H9 (cell line): Measurements from ENCODE around the gene SORCS2. TPM values are rescaled to one million over a fixed set of nuclear protein-coding genes. Genes with fewer than 3 reads are reported as not detected.

Experiments
- DNase-seq: peaks from one replicate; pipeline ENCODE4 v3.0.0-alpha.2; 2017
- H2AFZ ChIP-seq: one replicate; pipeline ENCODE4 v1.6.1; 2013; ENCODE audit warnings: mild to moderate bottlenecking, low read length, control low read depth, moderate library complexity
- H2AK5ac ChIP-seq: 2 replicates; pipeline ENCODE4 v1.6.1; 2013; ENCODE audit warnings: low read length, control low read depth, mixed read lengths; ENCODE audit not compliant: insufficient read length
- H2BK120ac ChIP-seq: one replicate; pipeline ENCODE4 v1.6.1; 2013; ENCODE audit warnings: low read depth, mild to moderate bottlenecking, low read length, control low read depth, inconsistent platforms; ENCODE audit not compliant: poor library complexity, severe bottlenecking
- H2BK12ac ChIP-seq: 2 replicates; pipeline ENCODE4 v1.6.1; 2013; ENCODE audit warnings: low read length, control low read depth, mixed read lengths, low read depth; ENCODE audit not compliant: insufficient read length
- H2BK15ac ChIP-seq: 2 replicates; pipeline ENCODE4 v1.6.1; 2013; ENCODE audit warnings: low read depth, low read length, control low read depth
- H2BK20ac ChIP-seq: one replicate; pipeline ENCODE4 v1.6.1; 2013; ENCODE audit warnings: low read depth, mild to moderate bottlenecking, low read length, control low read depth, inconsistent platforms; ENCODE audit not compliant: poor library complexity, severe bottlenecking
- H2BK5ac ChIP-seq: 2 replicates; pipeline ENCODE4 v1.6.1; 2013; ENCODE audit warnings: low read length, control low read depth, mixed read lengths; ENCODE audit not compliant: insufficient read length
- H3K14ac ChIP-seq: 2 replicates; pipeline ENCODE4 v1.6.1; 2013; ENCODE audit warnings: low read length, control low read depth; ENCODE audit not compliant: insufficient read depth
- H3K18ac ChIP-seq: 2 replicates; pipeline ENCODE4 v1.6.1; 2013; ENCODE audit warnings: low read depth, mild to moderate bottlenecking, mixed read lengths, low read length, control low read depth; ENCODE audit not compliant: insufficient read length
- H3K23ac ChIP-seq: 2 replicates; pipeline ENCODE4 v1.6.1; 2013; ENCODE audit warnings: low read length, control low read depth, mixed read lengths, low read depth; ENCODE audit not compliant: insufficient read length
- H3K23me2 ChIP-seq: 2 replicates; pipeline ENCODE4 v1.6.1; 2013; ENCODE audit warnings: low read depth, mild to moderate bottlenecking, mixed read lengths, low read length, control low read depth; ENCODE audit not compliant: insufficient read length, poor library complexity, severe bottlenecking
- H3K27ac ChIP-seq: 2 replicates; pipeline ENCODE4 v1.5.1; 2013; ENCODE audit warnings: low read length, control low read depth, mixed read lengths, low read depth; ENCODE audit not compliant: insufficient read length
- H3K27me3 ChIP-seq: 2 replicates; pipeline ENCODE4 v1.6.1; 2013; ENCODE audit warnings: low read length, control low read depth, inconsistent platforms; ENCODE audit not compliant: insufficient read depth
- H3K4ac ChIP-seq: 2 replicates; pipeline ENCODE4 v1.6.1; 2013; ENCODE audit warnings: low read depth, mild to moderate bottlenecking, control low read depth, inconsistent platforms, low read length, moderate library complexity
- H3K4me1 ChIP-seq: 2 replicates; pipeline ENCODE4 v1.6.1; 2013; ENCODE audit warnings: low read length, control low read depth, inconsistent platforms; ENCODE audit not compliant: insufficient read depth
- H3K4me2 ChIP-seq: 2 replicates; pipeline ENCODE4 v1.6.1; 2013; ENCODE audit warnings: low read length, control low read depth, mixed read lengths; ENCODE audit not compliant: insufficient read length, insufficient read depth
- H3K56ac ChIP-seq: 2 replicates; pipeline ENCODE4 v1.6.1; 2013; ENCODE audit warnings: low read depth, mild to moderate bottlenecking, mixed read lengths, low read length, control low read depth; ENCODE audit not compliant: insufficient read length
- H3K79me1 ChIP-seq: 2 replicates; pipeline ENCODE4 v1.6.1; 2013; ENCODE audit warnings: low read depth, mild to moderate bottlenecking, moderate library complexity, low read length, control low read depth, inconsistent platforms; ENCODE audit not compliant: insufficient read depth, poor library complexity, severe bottlenecking
- H3K79me2 ChIP-seq: 2 replicates; pipeline ENCODE4 v1.6.1; 2013; ENCODE audit warnings: low read length, control low read depth, inconsistent platforms; ENCODE audit not compliant: insufficient read depth
- H3K9ac ChIP-seq: 2 replicates; pipeline ENCODE4 v1.6.1; 2013; ENCODE audit warnings: low read length, control low read depth, mixed read lengths; ENCODE audit not compliant: insufficient read length; ENCODE audit errors: extremely low read depth
- H3K9me3 ChIP-seq: one replicate; pipeline ENCODE4 v1.6.1; 2013; ENCODE audit warnings: low read depth, low read length, inconsistent platforms; ENCODE audit not compliant: control insufficient read depth
- H3T11ph ChIP-seq: one replicate; pipeline ENCODE4 v1.6.1; 2013; ENCODE audit warnings: mild to moderate bottlenecking, low read length, control low read depth, inconsistent platforms
- H4K20me1 ChIP-seq: one replicate; pipeline ENCODE4 v1.6.1; 2013; ENCODE audit not compliant: control insufficient read depth, insufficient read length, insufficient read depth
- H4K5ac ChIP-seq: 2 replicates; pipeline ENCODE4 v1.6.1; 2013; ENCODE audit warnings: low read depth, mild to moderate bottlenecking, mixed read lengths, low read length, control low read depth; ENCODE audit not compliant: insufficient read length
- H4K8ac ChIP-seq: replicated peaks from 2 replicates; pipeline ENCODE4 v1.6.1; 2013; ENCODE audit warnings: low read length, control low read depth, mixed read lengths, low read depth; ENCODE audit not compliant: insufficient read length
- H4K91ac ChIP-seq: 2 replicates; pipeline ENCODE4 v1.6.1; 2013; ENCODE audit warnings: low read depth, mild to moderate bottlenecking, moderate library complexity, mixed read lengths, low read length, control low read depth; ENCODE audit not compliant: insufficient read length
- H3K27ac Mint-ChIP-seq, 3 experiments: 2 replicates in 2 of 3; 3 replicates in 1 of 3; pipeline ENCODE4 v1.8.0; 2020 to 2021; ENCODE audit warnings: mixed read lengths in 3 of 3, mild to moderate bottlenecking in 1 of 3, moderate library complexity in 1 of 3
- H3K27me3 Mint-ChIP-seq: 2 replicates; pipeline ENCODE4 v1.8.0; 2021; ENCODE audit warnings: low read depth, mild to moderate bottlenecking, moderate library complexity, mixed read lengths
- H3K36me3 Mint-ChIP-seq, 3 experiments: 2 replicates in 2 of 3; 3 replicates in 1 of 3; pipeline ENCODE4 v1.8.0; 2020 to 2021; ENCODE audit warnings: low read depth in 3 of 3, mixed read lengths in 3 of 3; ENCODE audit not compliant: insufficient read depth in 1 of 3
- H3K4me1 Mint-ChIP-seq, 2 experiments: 2 replicates each; pipeline ENCODE4 v1.8.0; 2020; ENCODE audit warnings: mixed read lengths in 2 of 2
- H3K4me3 Mint-ChIP-seq, 2 experiments: 2 replicates in 1 of 2; 3 replicates in 1 of 2; pipeline ENCODE4 v1.8.0; 2020 to 2021; ENCODE audit warnings: mild to moderate bottlenecking in 2 of 2, mixed read lengths in 2 of 2, moderate library complexity in 1 of 2
- H3K9me3 Mint-ChIP-seq, 2 experiments: 2 replicates in 1 of 2; 3 replicates in 1 of 2; pipeline ENCODE4 v1.8.0; 2020; ENCODE audit warnings: mild to moderate bottlenecking in 2 of 2, mixed read lengths in 2 of 2, moderate library complexity in 1 of 2
- WGBS: extraction: QIAGEN DNeasy Blood & Tissue Kit; methylation state at CpG from one replicate; pipeline ENCODE4 v1.1.7; 2013; ENCODE audit warnings: missing lambda C conversion rate, low lambda C conversion rate, mixed read lengths; ENCODE audit not compliant: insufficient read length; ENCODE audit errors: extremely low coverage; 5-methylcytosine and 5-hydroxymethylcytosine counted together
- total RNA-seq: library from RNA; stranded (reverse); gene quantifications from 2 replicates; pipeline ENCODE4 v1.2.1, GENCODE V29; 2021
- TF ChIP-seq, protein P1 (sequence below): fragments of 200-600 bp; sonication (generic); conservative IDR thresholded peaks from 3 replicates; pipeline ENCODE4 v1.8.0; 2021; ENCODE audit warnings: antibody characterized with exemption, mild to moderate bottlenecking

Gene SORCS2
- total RNA-seq, 1 experiment from 2014 or later = 0.57 TPM

DNA sequence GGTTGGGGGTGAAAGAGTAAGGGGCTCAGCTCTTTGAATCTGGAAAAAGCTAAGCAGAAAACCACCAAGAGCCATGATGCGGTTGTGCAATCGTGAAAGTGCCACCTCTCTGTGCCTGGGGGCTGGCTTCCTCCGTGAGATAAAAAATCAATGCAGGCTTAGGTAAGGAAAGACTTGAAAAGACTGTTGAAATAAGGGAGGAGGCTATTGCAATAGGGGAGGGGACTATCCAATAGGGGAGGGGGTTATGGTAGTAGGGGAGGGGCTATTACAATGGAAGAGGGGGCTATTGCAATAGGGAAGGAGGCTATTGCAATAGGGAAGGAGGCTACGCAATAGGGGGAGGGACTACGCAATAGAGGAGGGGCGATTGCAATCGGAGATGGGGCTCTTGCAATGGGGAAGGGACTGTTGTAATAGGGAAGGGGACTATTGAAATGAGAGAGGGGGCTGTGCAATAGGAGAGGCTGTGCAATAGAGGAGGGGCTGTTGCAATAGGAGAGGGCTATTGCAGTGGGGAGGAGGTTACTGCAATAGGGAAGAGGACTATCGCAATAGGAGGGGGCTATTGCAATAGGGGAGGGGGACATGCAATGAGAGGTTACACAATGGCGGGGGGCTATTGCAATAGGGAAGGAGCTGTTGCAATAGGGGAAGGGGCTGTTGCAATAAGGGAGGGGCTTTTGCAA lies 404.7 kb downstream of the SORCS2 start:
- Histone ChIP-seq H3K9me3 (no peaks in the 10 kb centered on the region), H3K79me1 (no peaks in the 10 kb centered on the region), H2AK5ac (no peak overlapping the region), H3K4ac (no peak overlapping the region), H3K23ac (no peak overlapping the region), H2BK12ac (no peak overlapping the region), H4K8ac (no peak overlapping the region), H4K20me1 (no peaks in the 10 kb centered on the region), H4K91ac (no peak overlapping the region), H3K27me3 (no peaks in the 10 kb centered on the region), H3K18ac (no peak overlapping the region), H2BK120ac (no peak overlapping the region), H4K5ac (no peak overlapping the region), H3K27ac (no peak overlapping the region), H2AFZ (no peak overlapping the region), H3K79me2 (no peaks in the 10 kb centered on the region), H2BK5ac (no peak overlapping the region), H3K56ac (no peak overlapping the region), H3K4me1 (peaks cover 7% of the 10 kb centered on the region; the same call in 1 of the 2 replicates), H2BK20ac (no peak overlapping the region), H3K14ac (no peak overlapping the region), H3K9ac (no peak overlapping the region), H3K23me2 (no peaks in the 10 kb centered on the region), H3K4me2 (no peak overlapping the region), H3T11ph (no peak overlapping the region), H2BK15ac (no peak overlapping the region)
- no peak for DNase-seq
- Mint-ChIP-seq H3K27me3 (peaks cover 12% of the 10 kb centered on the region), H3K9me3 (peaks cover 4 to 5% of the 10 kb centered on the region in 2 experiments; a peak in 4 of 5 replicates), H3K36me3 (no peaks in the 10 kb centered on the region), H3K27ac (no peak overlapping the region; a peak in 1 of 7 replicates), H3K4me3 (no peak overlapping the region), H3K4me1 (peaks cover 20 to 32% of the 10 kb centered on the region in 2 experiments)
- TF ChIP-seq, protein P1, sequence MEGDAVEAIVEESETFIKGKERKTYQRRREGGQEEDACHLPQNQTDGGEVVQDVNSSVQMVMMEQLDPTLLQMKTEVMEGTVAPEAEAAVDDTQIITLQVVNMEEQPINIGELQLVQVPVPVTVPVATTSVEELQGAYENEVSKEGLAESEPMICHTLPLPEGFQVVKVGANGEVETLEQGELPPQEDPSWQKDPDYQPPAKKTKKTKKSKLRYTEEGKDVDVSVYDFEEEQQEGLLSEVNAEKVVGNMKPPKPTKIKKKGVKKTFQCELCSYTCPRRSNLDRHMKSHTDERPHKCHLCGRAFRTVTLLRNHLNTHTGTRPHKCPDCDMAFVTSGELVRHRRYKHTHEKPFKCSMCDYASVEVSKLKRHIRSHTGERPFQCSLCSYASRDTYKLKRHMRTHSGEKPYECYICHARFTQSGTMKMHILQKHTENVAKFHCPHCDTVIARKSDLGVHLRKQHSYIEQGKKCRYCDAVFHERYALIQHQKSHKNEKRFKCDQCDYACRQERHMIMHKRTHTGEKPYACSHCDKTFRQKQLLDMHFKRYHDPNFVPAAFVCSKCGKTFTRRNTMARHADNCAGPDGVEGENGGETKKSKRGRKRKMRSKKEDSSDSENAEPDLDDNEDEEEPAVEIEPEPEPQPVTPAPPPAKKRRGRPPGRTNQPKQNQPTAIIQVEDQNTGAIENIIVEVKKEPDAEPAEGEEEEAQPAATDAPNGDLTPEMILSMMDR = no peak
- no CpG with 5 or more reads among the region's 9 CpGs for WGBS
